ENCODE results near the gene CEACAM21. TPM values are rescaled to one million over a fixed set of nuclear protein-coding genes. Genes with fewer than 3 reads are reported as not detected.

The CEACAM21 gene
- total RNA-seq, 2 experiments from 2014 or later, result 30.7 to 34.9 TPM

- intact Hi-C loops (cut with DNase I, micrococcal nuclease), result loop anchor here (1.0 to 2.0 kb wide), 2 partner anchors 21 to 53 kb away; no protein-coding TSS in a partner anchor
- ATAC-seq (ENCODE audit: poor library complexity) (no peak), DNase-seq (peak; percentile 55 to 89 (median 78))
- Histone ChIP-seq H3K36me3 (ENCODE audit: insufficient read depth, low read length) (no peaks in the 10 kb centered on the region), H3K4me3 (ENCODE audit: low read length) (no peak overlapping the region), H3K27me3 (ENCODE audit: control insufficient read depth in 1 of 2, insufficient read depth in 2 of 2, low read length in 2 of 2) (no peaks in the 10 kb centered on the region), H3K4me1 (ENCODE audit: insufficient read depth, low read length) (peaks cover 46% of the 10 kb centered on the region), H3K9me3 (ENCODE audit: control insufficient read depth in 1 of 2, insufficient read depth in 1 of 2, low read length in 2 of 2) (peaks cover 0 to 4% of the 10 kb centered on the region in 2 experiments), H3K27ac (ENCODE audit: low read depth in 1 of 2, low read length in 2 of 2) (no peak overlapping the region)
- Mint-ChIP-seq H3K4me1 (ENCODE audit: low read depth) (peaks cover 48% of the 10 kb centered on the region), H3K27ac (peak overlapping the region; percentile 66), H3K9me3 (no peaks in the 10 kb centered on the region), H3K36me3 (ENCODE audit: low read depth) (no peaks in the 10 kb centered on the region), H3K4me3 (peak overlapping the region; percentile 65), H3K27me3 (no peaks in the 10 kb centered on the region)
- TF ChIP-seq, protein P1, sequence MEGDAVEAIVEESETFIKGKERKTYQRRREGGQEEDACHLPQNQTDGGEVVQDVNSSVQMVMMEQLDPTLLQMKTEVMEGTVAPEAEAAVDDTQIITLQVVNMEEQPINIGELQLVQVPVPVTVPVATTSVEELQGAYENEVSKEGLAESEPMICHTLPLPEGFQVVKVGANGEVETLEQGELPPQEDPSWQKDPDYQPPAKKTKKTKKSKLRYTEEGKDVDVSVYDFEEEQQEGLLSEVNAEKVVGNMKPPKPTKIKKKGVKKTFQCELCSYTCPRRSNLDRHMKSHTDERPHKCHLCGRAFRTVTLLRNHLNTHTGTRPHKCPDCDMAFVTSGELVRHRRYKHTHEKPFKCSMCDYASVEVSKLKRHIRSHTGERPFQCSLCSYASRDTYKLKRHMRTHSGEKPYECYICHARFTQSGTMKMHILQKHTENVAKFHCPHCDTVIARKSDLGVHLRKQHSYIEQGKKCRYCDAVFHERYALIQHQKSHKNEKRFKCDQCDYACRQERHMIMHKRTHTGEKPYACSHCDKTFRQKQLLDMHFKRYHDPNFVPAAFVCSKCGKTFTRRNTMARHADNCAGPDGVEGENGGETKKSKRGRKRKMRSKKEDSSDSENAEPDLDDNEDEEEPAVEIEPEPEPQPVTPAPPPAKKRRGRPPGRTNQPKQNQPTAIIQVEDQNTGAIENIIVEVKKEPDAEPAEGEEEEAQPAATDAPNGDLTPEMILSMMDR (IDR thresholded peaks at IDR 0.05), result peak; percentile 92
- POLR2A ChIA-PET, result interaction anchor here (1.0 to 10.0 kb wide), 2 partner anchors 17 to 26 kb away, joined by 5 to 286 read pairs; no protein-coding TSS in a partner anchor
- CTCF ChIA-PET, result interaction anchor here (0.7 to 4.1 kb wide), 11 partner anchors 10 to 368 kb away, joined by 3 to 33 read pairs (median 4); no protein-coding TSS in a partner anchor
Observed at GRCh38 chr19:41541990-41542584, 33.9 kb upstream of the CEACAM21 start.

DNA sequence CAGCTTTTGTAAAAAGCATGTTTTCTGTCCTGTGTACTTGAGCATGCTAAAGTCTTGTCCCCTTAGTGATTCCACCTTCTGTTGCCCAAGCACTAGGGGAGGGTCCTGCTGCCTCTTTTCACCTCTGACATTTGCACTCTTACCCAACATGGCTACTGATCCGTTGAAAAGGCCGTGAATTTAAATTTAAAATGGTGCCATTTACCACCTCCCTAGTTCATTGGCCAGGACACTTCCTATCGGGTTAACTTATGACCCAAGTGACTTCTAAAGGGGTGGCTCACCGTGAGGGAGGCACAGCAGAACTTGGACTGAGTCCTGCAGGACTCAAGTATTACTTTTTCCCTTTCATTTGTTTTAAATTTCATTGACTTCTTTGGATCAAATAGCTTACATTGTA lies 33.3 kb upstream of the CEACAM21 start:
- peaks cover 53% of the 10 kb centered on the region for H3K4me1 Mint-ChIP-seq (ENCODE audit: low read depth)
- H3K27me3 Mint-ChIP-seq, result no peaks in the 10 kb centered on the region
- H3K36me3 ChIP-seq (ENCODE audit: insufficient read depth, low read length), result no peaks in the 10 kb centered on the region
- no peak for DNase-seq
- H3K27ac ChIP-seq (ENCODE audit: low read depth in 1 of 2, low read length in 2 of 2), result no peak overlapping the region
- no peaks in the 10 kb centered on the region for H3K9me3 Mint-ChIP-seq
- H3K9me3 ChIP-seq (ENCODE audit: control insufficient read depth in 1 of 2, insufficient read depth in 1 of 2, low read length in 2 of 2), result peaks cover 0 to 4% of the 10 kb centered on the region in 2 experiments
- TF ChIP-seq, protein P1 (IDR thresholded peaks at IDR 0.05), result no peak
- ATAC-seq (ENCODE audit: poor library complexity), result no peak
- CTCF ChIA-PET, result interaction anchor here (0.7 to 4.1 kb wide), 10 partner anchors 11 to 369 kb away, joined by 3 to 33 read pairs (median 4); no protein-coding TSS in a partner anchor
- H3K4me3 ChIP-seq (ENCODE audit: low read length), result no peak overlapping the region
- no peaks in the 10 kb centered on the region for H3K36me3 Mint-ChIP-seq (ENCODE audit: low read depth)
- H3K27me3 ChIP-seq (ENCODE audit: control insufficient read depth in 1 of 2, insufficient read depth in 2 of 2, low read length in 2 of 2), result no peaks in the 10 kb centered on the region
- H3K27ac Mint-ChIP-seq, result peak overlapping the region; percentile 66
- intact Hi-C loops (cut with DNase I, micrococcal nuclease), result loop anchor here (1.0 to 2.0 kb wide), 2 partner anchors 21 to 52 kb away; no protein-coding TSS in a partner anchor
- no peak overlapping the region for H3K4me3 Mint-ChIP-seq
- POLR2A ChIA-PET, result interaction anchor here (1.0 to 10.0 kb wide), 2 partner anchors 17 to 26 kb away, joined by 5 to 286 read pairs; no protein-coding TSS in a partner anchor
- H3K4me1 ChIP-seq (ENCODE audit: insufficient read depth, low read length), result peaks cover 46% of the 10 kb centered on the region

DNA sequence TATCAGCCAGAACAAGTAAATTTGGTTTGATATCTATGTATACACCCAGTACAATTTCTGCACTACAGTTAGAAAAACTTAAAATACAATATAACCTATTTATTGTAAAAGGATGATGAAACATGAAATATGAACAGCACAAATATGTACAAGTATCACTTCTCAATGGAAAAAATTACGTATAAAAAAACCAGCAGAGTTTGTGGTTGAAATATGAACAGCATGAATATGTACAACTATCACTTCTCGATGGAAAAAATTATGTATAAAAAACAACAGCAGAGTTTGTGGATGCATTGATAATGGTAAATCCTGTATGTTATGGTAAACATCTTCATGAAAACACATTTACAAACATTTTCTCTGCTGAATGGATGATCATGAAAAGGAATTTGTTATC lies 32.4 kb upstream of the CEACAM21 start:
- Mint-ChIP-seq H3K36me3 (ENCODE audit: low read depth) (no peaks in the 10 kb centered on the region), H3K4me3 (no peak overlapping the region), H3K27ac (peak overlapping the region; percentile 82), H3K4me1 (ENCODE audit: low read depth) (peaks cover 61% of the 10 kb centered on the region), H3K9me3 (no peaks in the 10 kb centered on the region), H3K27me3 (no peaks in the 10 kb centered on the region)
- no peak for DNase-seq
- TF ChIP-seq, protein P1 (IDR thresholded peaks at IDR 0.05), result no peak
- POLR2A ChIA-PET, result interaction anchor here (0.6 to 10.0 kb wide), 2 partner anchors 12 to 16 kb away, joined by 5 to 286 read pairs; no protein-coding TSS in a partner anchor
- CTCF ChIA-PET, result interaction anchor here (1.1 to 4.1 kb wide), 3 partner anchors 19 to 23 kb away, joined by 3 to 33 read pairs (median 3); no protein-coding TSS in a partner anchor
- Histone ChIP-seq H3K9me3 (ENCODE audit: control insufficient read depth in 1 of 2, insufficient read depth in 1 of 2, low read length in 2 of 2) (no peaks in the 10 kb centered on the region), H3K27me3 (ENCODE audit: control insufficient read depth in 1 of 2, insufficient read depth in 2 of 2, low read length in 2 of 2) (no peaks in the 10 kb centered on the region), H3K4me1 (ENCODE audit: insufficient read depth, low read length) (peaks cover 53% of the 10 kb centered on the region), H3K4me3 (ENCODE audit: low read length) (no peak overlapping the region), H3K27ac (ENCODE audit: low read depth in 1 of 2, low read length in 2 of 2) (peak overlapping the region in 1 of 2 donors; percentile 62), H3K36me3 (ENCODE audit: insufficient read depth, low read length) (no peaks in the 10 kb centered on the region)
- intact Hi-C loops (cut with DNase I, micrococcal nuclease), result loop anchor here in 1 of 2 experiments (2.0 kb wide), 1 partner anchor 51 kb away; no protein-coding TSS in a partner anchor
- no peak for ATAC-seq (ENCODE audit: poor library complexity)

All from CD4-positive, alpha-beta T cell (primary cell).